Activated CD4-positive, alpha-beta T cell treated with anti-CD3 and anti-CD28 coated beads, Interleukin-10, Interleukin-2, amounts not matched to agents 100 ng/mL and 50 ng/mL, durations not matched to agents 16 hours and 8 hours (primary cell): ENCODE results near the gene DPY19L3.

Source experiments
- DNase-seq: peaks from one replicate; pipeline ENCODE4 v3.0.0-alpha.2; 2020

The DPY19L3 gene

GRCh38 chr19:32532233-32532632, 126.7 kb downstream of the DPY19L3 start:
- no peak for DNase-seq
